Panc1 (cell line): ENCODE results near the gene ITIH6. TPM values are rescaled to one million over a fixed set of nuclear protein-coding genes. Genes with fewer than 3 reads are reported as not detected.

Source experiments
- ATAC-seq: fragments of 200-7000 bp; cut with Tn5 transposase; 2 replicates; pipeline ENCODE4 v1.9.1; 2020; ENCODE audit warnings: mild to moderate bottlenecking, moderate library complexity
- BruUV-seq: library from RNA; stranded (reverse); fragments of 400-500 nt; replicated peaks from 2 replicates; lab custom pipeline; 2021; lab: Mats Ljungman, UMichigan
- CTCF ChIA-PET: fragments of 300-600 bp; sonication (Branson Sonifier 250); formaldehyde crosslinking; loops from one replicate; lab custom pipeline; 2022; ENCODE audit warnings: antibody characterized with exemption; lab: Charles Lee
- POLR2A ChIA-PET: fragments of 300-600 bp; sonication (Branson Sonifier 250); formaldehyde crosslinking; loops from one replicate; lab custom pipeline; 2022; ENCODE audit warnings: antibody characterized with exemption; lab: Charles Lee
- DNase-seq: peaks from one replicate; pipeline ENCODE4 v3.0.0-alpha.2; 2010; ENCODE audit warnings: low read depth, low spot score
- H3K27ac ChIP-seq: 2 replicates; pipeline ENCODE4 v1.5.1; 2011; ENCODE audit warnings: mild to moderate bottlenecking, low read length, inconsistent platforms
- H3K27me3 ChIP-seq: fragments of 200-500 bp; sonication (Bioruptor generic); 2 replicates; pipeline ENCODE4 v1.6.0; 2014; ENCODE audit warnings: low read length, inconsistent platforms; ENCODE audit not compliant: control insufficient read depth, insufficient read depth
- H3K36me3 ChIP-seq: fragments of 200-500 bp; sonication (Bioruptor generic); 2 replicates; pipeline ENCODE4 v1.5.1; 2014; ENCODE audit warnings: inconsistent platforms, mild to moderate bottlenecking, low read length, moderate library complexity; ENCODE audit not compliant: control insufficient read depth, insufficient read depth
- H3K4me1 ChIP-seq: 2 replicates; pipeline ENCODE4 v1.5.1; 2011; ENCODE audit warnings: inconsistent platforms, mild to moderate bottlenecking, low read length, moderate library complexity; ENCODE audit not compliant: control insufficient read depth, insufficient read depth
- H3K4me3 ChIP-seq, 2 experiments: 2 replicates each; pipeline ENCODE4 v1.5.1; 2011 to 2012; ENCODE audit warnings: low read depth in 2 of 2, low read length in 2 of 2, mild to moderate bottlenecking in 2 of 2, inconsistent platforms in 1 of 2, moderate library complexity in 1 of 2
- H3K9me3 ChIP-seq: fragments of 200-500 bp; sonication (Bioruptor generic); 2 replicates; pipeline ENCODE4 v1.5.1; 2014; ENCODE audit warnings: low read depth, mild to moderate bottlenecking, inconsistent platforms, low read length, moderate library complexity; ENCODE audit not compliant: control insufficient read depth, insufficient read depth
- CTCF ChIP-seq: fragments of 450-650 bp; IDR thresholded peaks from 2 replicates; pipeline ENCODE4 v1.5.1; 2017; ENCODE audit warnings: mild to moderate bottlenecking
- POLR2AphosphoS5 ChIP-seq: IDR thresholded peaks from 2 replicates; pipeline ENCODE4 v1.6.1; 2012; ENCODE audit warnings: mild to moderate bottlenecking, low read depth, low read length, moderate library complexity
- REST ChIP-seq, 2 experiments: IDR thresholded peaks; 2 replicates each; pipeline ENCODE4 v1.6.1; 2011 to 2012; ENCODE audit warnings: low read depth in 2 of 2, control low read depth in 1 of 2, low read length in 1 of 2, mild to moderate bottlenecking in 1 of 2, moderate library complexity in 1 of 2; ENCODE audit not compliant: insufficient read depth in 1 of 2
- SIN3A ChIP-seq: IDR thresholded peaks from 2 replicates; pipeline ENCODE4 v1.6.1; 2012; ENCODE audit warnings: low read depth, mild to moderate bottlenecking, low read length, moderate library complexity, borderline replicate concordance; ENCODE audit not compliant: insufficient read depth
- TCF7L2 ChIP-seq: IDR thresholded peaks from 2 replicates; pipeline ENCODE4 v1.6.1; 2011; ENCODE audit warnings: mild to moderate bottlenecking, low read depth, low read length, inconsistent platforms
- in situ Hi-C: cut with HindIII; loops from 2 replicates; pipeline ENCODE4 v1.10.0; 2016; ENCODE audit warnings: low sequenced_read_pairs, low pct_unique_long_range_greater_than_20kb
- intact Hi-C: fragments of 100-400 bp; cut with micrococcal nuclease; formaldehyde crosslinking; loops from one replicate; pipeline ENCODE4 v1.10.0; 2022; ENCODE audit not compliant: unreplicated experiment
- total RNA-seq: library from RNA; stranded (reverse); gene quantifications from one replicate; pipeline ENCODE4 v1.2.1, GENCODE V29; 2021; ENCODE audit not compliant: unreplicated experiment

Gene ITIH6
- total RNA-seq, 1 experiment from 2014 or later: not detected

- H3K9me3 ChIP-seq: no peaks in the 10 kb centered on the region
- no peak for ATAC-seq
- H3K27me3 ChIP-seq: no peaks in the 10 kb centered on the region
- no peak for TF ChIP-seq TCF7L2
- no peak for TF ChIP-seq POLR2AphosphoS5
- TF ChIP-seq REST (IDR thresholded peaks at IDR 0.05; ENCODE audit: insufficient read depth in 1 of 2, low read depth in 2 of 2, low read length in 1 of 2): no peak
- no peak for TF ChIP-seq SIN3A
- in situ Hi-C loops: no loop called here
- no peaks in the 10 kb centered on the region for H3K36me3 ChIP-seq
- intact Hi-C loops: no loop called here
- ChIA-PET POLR2A (no interaction called here), CTCF (no interaction called here)
- no peak overlapping the region for H3K4me3 ChIP-seq
- BruUV-seq: no TSS peak
- H3K27ac ChIP-seq: no peak overlapping the region
- DNase-seq: no peak
- H3K4me1 ChIP-seq: no peaks in the 10 kb centered on the region
Measured at GRCh38 chrX:54824722-54825121, 26.7 kb upstream of the ITIH6 start.

GRCh38 chrX:54824195-54824594, 26.1 kb upstream of the ITIH6 start:
- Histone ChIP-seq H3K27ac (no peak overlapping the region), H3K36me3 (no peaks in the 10 kb centered on the region), H3K9me3 (no peaks in the 10 kb centered on the region), H3K27me3 (no peaks in the 10 kb centered on the region), H3K4me3 (no peak overlapping the region), H3K4me1 (no peaks in the 10 kb centered on the region)
- in situ Hi-C loops (no loop called here), intact Hi-C loops (no loop called here)
- POLR2A ChIA-PET: no interaction called here
- CTCF ChIA-PET: no interaction called here
- no TSS peak for BruUV-seq
- TF ChIP-seq SIN3A (no peak), CTCF (no peak), POLR2AphosphoS5 (no peak), REST (IDR thresholded peaks at IDR 0.05; ENCODE audit: insufficient read depth in 1 of 2, low read depth in 2 of 2, low read length in 1 of 2) (no peak), TCF7L2 (no peak)
- DNase-seq (no peak), ATAC-seq (no peak)
